Endothelial cell of umbilical vein (primary cell): ENCODE data around the gene PYGB. TPM values are rescaled to one million over a fixed set of nuclear protein-coding genes. Genes with fewer than 3 reads are reported as not detected.

ENCODE experiments used
- BruUV-seq: library from RNA; stranded (reverse); fragments of 400-500 nt; replicated peaks from 2 replicates; lab custom pipeline; 2021; lab: Mats Ljungman, UMichigan
- CTCF ChIA-PET: fragments of 300-600, 350-600 bp; sonication (Branson Sonifier 250); formaldehyde crosslinking; loops from one replicate; lab custom pipeline; 2021; ENCODE audit warnings: antibody characterized with exemption, inconsistent platforms; lab: Charles Lee
- POLR2A ChIA-PET: fragments of 300-600, 350-600 bp; sonication (Branson Sonifier 250); formaldehyde crosslinking; loops from one replicate; lab custom pipeline; 2021; ENCODE audit warnings: antibody characterized with exemption, inconsistent platforms; lab: Charles Lee
- DNase-seq: peaks from one replicate; pipeline ENCODE4 v3.0.0-alpha.2; 2011; ENCODE audit warnings: low read depth, low spot score
- FAIRE-seq: peaks from 2 replicates; lab custom pipeline; 2011; peaks lifted over from hg19 to GRCh38; lab: Jason Lieb, UNC
- H2AFZ ChIP-seq: 2 replicates; pipeline ENCODE4 v1.6.0; 2012; ENCODE audit warnings: low read depth, low read length, control low read depth, inconsistent platforms
- H3K27ac ChIP-seq: 2 replicates; pipeline ENCODE4 v1.5.1; 2011; ENCODE audit warnings: low read depth, mild to moderate bottlenecking, control low read depth, low read length, moderate library complexity; ENCODE audit not compliant: insufficient read depth
- H3K27me3 ChIP-seq, 2 experiments: 2 replicates each; pipeline versions ENCODE4 v1.6.0 to v1.6.1; 2011; ENCODE audit warnings: low read length in 2 of 2, mixed read lengths in 1 of 2; ENCODE audit not compliant: control insufficient read depth in 2 of 2, insufficient read depth in 2 of 2
- H3K36me3 ChIP-seq, 2 experiments: 2 replicates in 1 of 2; 3 replicates in 1 of 2; pipeline ENCODE4 v1.5.1; 2011; ENCODE audit warnings: low read length in 2 of 2, mild to moderate bottlenecking in 1 of 2, moderate library complexity in 1 of 2; ENCODE audit not compliant: control insufficient read depth in 2 of 2, insufficient read depth in 2 of 2; ENCODE audit errors: extremely low read depth in 1 of 2
- H3K4me1 ChIP-seq: 3 replicates; pipeline ENCODE4 v1.5.1; 2011; ENCODE audit warnings: mild to moderate bottlenecking, low read length; ENCODE audit not compliant: control insufficient read depth, insufficient read depth; ENCODE audit errors: extremely low read depth
- H3K4me2 ChIP-seq: 2 replicates; pipeline ENCODE4 v1.6.1; 2011; ENCODE audit warnings: low read length, control low read depth, mixed read lengths; ENCODE audit not compliant: insufficient read depth
- H3K4me3 ChIP-seq, 3 experiments: fragments of 200-600 bp in 1 of 3; sonication (generic), shearing (Covaris generic) in 1 of 3; replicated peaks in 1 of 3; 2 replicates each; pipeline ENCODE4 v1.5.1; 2011 to 2016; ENCODE audit warnings: control low read depth in 3 of 3, low read length in 3 of 3, mild to moderate bottlenecking in 2 of 3, inconsistent platforms in 1 of 3, low read depth in 1 of 3, moderate library complexity in 1 of 3; ENCODE audit not compliant: insufficient read depth in 1 of 3
- H3K79me2 ChIP-seq: 2 replicates; pipeline ENCODE4 v1.6.0; 2012; ENCODE audit warnings: low read length, inconsistent platforms; ENCODE audit not compliant: control insufficient read depth, insufficient read depth
- H3K9ac ChIP-seq: replicated peaks from 2 replicates; pipeline ENCODE3; 2011; ENCODE audit warnings: low read length, control low read depth; ENCODE audit not compliant: insufficient read depth; ENCODE audit errors: extremely low read depth
- H3K9me1 ChIP-seq: replicated peaks from 3 replicates; pipeline ENCODE4 v1.6.0; 2011; ENCODE audit warnings: mild to moderate bottlenecking, low read length; ENCODE audit not compliant: control insufficient read depth, insufficient read depth; ENCODE audit errors: extremely low read depth
- H3K9me3 ChIP-seq: replicated peaks from 2 replicates; pipeline ENCODE4 v1.5.1; 2012; ENCODE audit warnings: low read length, inconsistent platforms; ENCODE audit not compliant: control insufficient read depth, insufficient read depth
- H4K20me1 ChIP-seq: replicated peaks from 2 replicates; pipeline ENCODE3; 2011; ENCODE audit warnings: mild to moderate bottlenecking, low read length; ENCODE audit not compliant: control insufficient read depth, insufficient read depth; ENCODE audit errors: extremely low read depth
- EZH2 ChIP-seq: IDR thresholded peaks from 2 replicates; pipeline ENCODE4 v1.6.1; 2012; ENCODE audit warnings: borderline replicate concordance, low read depth, mild to moderate bottlenecking, moderate library complexity, low read length, inconsistent platforms; ENCODE audit not compliant: severe bottlenecking
- FOS ChIP-seq: IDR thresholded peaks from 2 replicates; pipeline ENCODE4 v1.6.1; 2011; ENCODE audit warnings: mild to moderate bottlenecking, low read length, moderate library complexity, borderline replicate concordance; ENCODE audit not compliant: insufficient read depth
- GATA2 ChIP-seq: IDR thresholded peaks from 2 replicates; pipeline ENCODE4 v1.7.0; 2011; ENCODE audit warnings: low read depth, mild to moderate bottlenecking, moderate library complexity, mixed read lengths, low read length; ENCODE audit not compliant: insufficient read length, insufficient read depth
- JUN ChIP-seq: IDR thresholded peaks from 2 replicates; pipeline ENCODE4 v1.6.1; 2011; ENCODE audit warnings: borderline replicate concordance, low read depth; ENCODE audit not compliant: insufficient read length, insufficient read depth
- MYC ChIP-seq: IDR thresholded peaks from one replicate; pipeline ENCODE4 v1.6.1; 2011; ENCODE audit warnings: mild to moderate bottlenecking, low read depth, low read length
- POLR2A ChIP-seq: IDR thresholded peaks from 2 replicates; pipeline ENCODE4 v1.6.1; 2012; ENCODE audit warnings: low read depth, mild to moderate bottlenecking, control low read depth, low read length
- POLR2AphosphoS5 ChIP-seq: IDR thresholded peaks from 2 replicates; pipeline ENCODE4 v1.6.1; 2012; ENCODE audit warnings: low read depth, mild to moderate bottlenecking, control low read depth, low read length, moderate library complexity; ENCODE audit not compliant: insufficient read depth
- dilution Hi-C: fragments of 300-500 bp; cut with MboI; formaldehyde crosslinking; loops from one replicate; pipeline ENCODE4 v1.15.0; 2019; ENCODE audit warnings: low sequenced_read_pairs; ENCODE audit not compliant: extremely low pct_ligation_motif_present
- intact Hi-C: fragments of 100-400 bp; cut with micrococcal nuclease; formaldehyde crosslinking; loops from one replicate; pipeline ENCODE4 v1.10.0; 2022
- polyA plus RNA-seq, 4 experiments: library from polyadenylated mRNA; depleted of rRNA in 3 of 4; stranded (reverse) in 3 of 4; unstranded in 1 of 4; fragments of >200 nt; gene quantifications; 2 replicates each; pipeline versions ENCODE4 v1.2.1 to v1.2.3, GENCODE V29; 2011 to 2012; ENCODE audit warnings: missing spikeins in 1 of 4
- total RNA-seq: library from RNA; stranded (reverse); gene quantifications from 2 replicates; pipeline ENCODE4 v1.2.3, GENCODE V29; 2021
- TF ChIP-seq, protein P1 (sequence below), 2 donors: IDR thresholded peaks; 1 replicate in 1 of 2; 2 replicates in 1 of 2; pipeline ENCODE4 v1.5.1; 2011; ENCODE audit warnings: low read length in 2 of 2, mild to moderate bottlenecking in 2 of 2, moderate library complexity in 2 of 2, control low read depth in 1 of 2, inconsistent platforms in 1 of 2, low read depth in 1 of 2; ENCODE audit not compliant: insufficient read depth in 1 of 2; ENCODE audit errors: extremely low read depth in 1 of 2
- TF ChIP-seq, protein P2 (sequence below): IDR thresholded peaks from 2 replicates; pipeline ENCODE4 v1.6.1; 2011; ENCODE audit not compliant: insufficient read depth, insufficient read length

Gene PYGB
- total and polyA plus RNA-seq, 2 donors (not counting 3 experiments of a cell fraction or from before 2014, with no cell fraction given): 36.1 to 60.2 TPM

DNA sequence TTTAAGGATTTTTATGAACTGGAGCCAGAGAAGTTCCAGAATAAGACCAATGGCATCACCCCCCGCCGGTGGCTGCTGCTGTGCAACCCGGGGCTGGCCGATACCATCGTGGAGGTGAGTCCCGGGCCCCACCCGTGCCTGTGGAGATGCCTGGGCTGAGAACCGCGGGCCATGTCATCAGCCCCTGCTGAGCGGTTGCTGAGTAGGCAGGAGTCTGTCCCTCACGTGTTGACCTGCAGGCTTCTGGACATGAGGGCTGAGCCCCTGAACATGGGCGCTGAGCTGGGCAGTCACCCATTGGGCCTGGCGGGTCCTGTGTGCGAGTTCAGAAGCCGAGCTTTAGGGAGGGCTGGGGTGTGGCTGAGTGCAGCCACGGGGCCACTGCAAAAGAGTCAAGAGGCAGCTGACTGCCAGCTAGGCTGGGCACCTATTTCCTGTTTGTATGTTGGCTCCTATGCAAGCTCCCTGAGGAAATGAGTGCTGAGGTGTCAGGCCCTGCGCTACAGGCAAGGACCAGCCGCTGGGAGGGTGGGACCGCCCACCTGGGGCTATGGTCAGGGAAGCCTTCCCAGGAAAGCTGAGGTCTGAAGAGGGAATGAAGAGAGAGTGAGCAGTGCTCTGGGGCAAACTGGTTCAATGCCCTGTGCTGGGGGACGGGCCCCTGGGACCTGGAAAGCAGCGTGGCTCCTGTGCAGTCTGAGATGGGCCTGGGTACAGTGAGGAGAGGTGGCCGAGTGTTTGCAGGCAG lies 34.3 kb downstream of the PYGB start:
- FAIRE-seq: no peak
- BruUV-seq: no TSS peak

More for the DNA sequence above, 34.3 kb downstream of the PYGB start:
- TF ChIP-seq GATA2 (no peak), POLR2AphosphoS5 (no peak), POLR2A (no peak), FOS (no peak), MYC (no peak), EZH2 (no peak), JUN (no peak)
- TF ChIP-seq, protein P1, sequence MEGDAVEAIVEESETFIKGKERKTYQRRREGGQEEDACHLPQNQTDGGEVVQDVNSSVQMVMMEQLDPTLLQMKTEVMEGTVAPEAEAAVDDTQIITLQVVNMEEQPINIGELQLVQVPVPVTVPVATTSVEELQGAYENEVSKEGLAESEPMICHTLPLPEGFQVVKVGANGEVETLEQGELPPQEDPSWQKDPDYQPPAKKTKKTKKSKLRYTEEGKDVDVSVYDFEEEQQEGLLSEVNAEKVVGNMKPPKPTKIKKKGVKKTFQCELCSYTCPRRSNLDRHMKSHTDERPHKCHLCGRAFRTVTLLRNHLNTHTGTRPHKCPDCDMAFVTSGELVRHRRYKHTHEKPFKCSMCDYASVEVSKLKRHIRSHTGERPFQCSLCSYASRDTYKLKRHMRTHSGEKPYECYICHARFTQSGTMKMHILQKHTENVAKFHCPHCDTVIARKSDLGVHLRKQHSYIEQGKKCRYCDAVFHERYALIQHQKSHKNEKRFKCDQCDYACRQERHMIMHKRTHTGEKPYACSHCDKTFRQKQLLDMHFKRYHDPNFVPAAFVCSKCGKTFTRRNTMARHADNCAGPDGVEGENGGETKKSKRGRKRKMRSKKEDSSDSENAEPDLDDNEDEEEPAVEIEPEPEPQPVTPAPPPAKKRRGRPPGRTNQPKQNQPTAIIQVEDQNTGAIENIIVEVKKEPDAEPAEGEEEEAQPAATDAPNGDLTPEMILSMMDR (IDR thresholded peaks at IDR 0.05; ENCODE audit: extremely low read depth in 1 of 2, insufficient read depth in 1 of 2, low read depth in 1 of 2, low read length in 2 of 2): no peak
- TF ChIP-seq, protein P2, sequence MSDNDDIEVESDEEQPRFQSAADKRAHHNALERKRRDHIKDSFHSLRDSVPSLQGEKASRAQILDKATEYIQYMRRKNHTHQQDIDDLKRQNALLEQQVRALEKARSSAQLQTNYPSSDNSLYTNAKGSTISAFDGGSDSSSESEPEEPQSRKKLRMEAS: no peak
- ChIA-PET CTCF (interaction anchor here (1.0 to 1.4 kb wide), 2 partner anchors 117 to 287 kb away, joined by 3 to 5 read pairs; no protein-coding TSS in a partner anchor), POLR2A (no interaction called here)
- H3K27ac ChIP-seq: no peak overlapping the region
- H3K9me1 ChIP-seq: no peaks in the 10 kb centered on the region
- peaks cover 10 to 61% of the 10 kb centered on the region in 2 experiments for H3K36me3 ChIP-seq
- no peaks in the 10 kb centered on the region for H3K27me3 ChIP-seq
- H3K9ac ChIP-seq: no peak overlapping the region
- intact Hi-C loops (no loop called here), dilution Hi-C loops (no loop called here)
- no peaks in the 10 kb centered on the region for H3K9me3 ChIP-seq
- H2AFZ ChIP-seq: no peak overlapping the region
- no peaks in the 10 kb centered on the region for H4K20me1 ChIP-seq
- no peak overlapping the region for H3K4me2 ChIP-seq
- no peaks in the 10 kb centered on the region for H3K4me1 ChIP-seq
- H3K4me3 ChIP-seq: no peak overlapping the region
- DNase-seq: no peak
- H3K79me2 ChIP-seq: no peaks in the 10 kb centered on the region
